Stomach (tissue), 9 donors: ENCODE data around the gene GPC6. TPM values are rescaled to one million over a fixed set of nuclear protein-coding genes. Genes with fewer than 3 reads are reported as not detected.
A peak's percentile ranks its signal among the peaks of the same experiment; 100 is the strongest.

Experiments
- DNase-seq, 2 donors: peaks; one replicate each; pipeline versions ENCODE4 v3.0.0 to v3.0.0-alpha.2; 2013 to 2019
- H3K27ac ChIP-seq, 5 donors: fragments of 200-600 bp in 4 of 5; sonication (generic) in 4 of 5; one replicate each; pipeline ENCODE4 v1.5.1; 2013 to 2019; ENCODE audit warnings: mild to moderate bottlenecking in 1 of 5, moderate library complexity in 1 of 5
- H3K27me3 ChIP-seq, 3 donors: fragments of 200-600 bp; sonication (generic); one replicate each; pipeline ENCODE4 v1.5.1; 2017 to 2019; ENCODE audit warnings: mixed run types in 1 of 3
- H3K36me3 ChIP-seq, 4 donors: fragments of 200-600 bp; sonication (generic); 1 replicate in 3 of 4; 2 replicates in 1 of 4; pipeline ENCODE4 v1.5.1; 2016 to 2019
- H3K4me1 ChIP-seq, 4 donors: fragments of 200-600 bp; sonication (generic); one replicate each; pipeline ENCODE4 v1.5.1; 2016 to 2019
- H3K4me3 ChIP-seq, 4 donors: fragments of 200-600 bp; sonication (generic) in 3 of 4; one replicate each; pipeline ENCODE4 v1.5.1; 2016 to 2019; ENCODE audit warnings: mild to moderate bottlenecking in 1 of 4
- H3K9me3 ChIP-seq, 4 donors: fragments of 200-600 bp; sonication (generic); one replicate each; pipeline ENCODE4 v1.5.1; 2016 to 2019
- EP300 ChIP-seq: sonication (generic); formaldehyde crosslinking; IDR thresholded peaks from one replicate; pipeline ENCODE4 v1.6.1; 2017; ENCODE audit warnings: antibody characterized with exemption
- POLR2A ChIP-seq, 4 donors: fragments of 450-650 bp; IDR thresholded peaks; one replicate each; pipeline ENCODE4 v1.6.1; 2016; ENCODE audit warnings: antibody characterized with exemption in 4 of 4, control low read depth in 2 of 4, mild to moderate bottlenecking in 1 of 4, moderate library complexity in 1 of 4
- POLR2AphosphoS5 ChIP-seq, 3 donors: sonication (generic); formaldehyde crosslinking; IDR thresholded peaks; one replicate each; pipeline ENCODE4 v1.6.1; 2016; ENCODE audit warnings: antibody characterized with exemption in 3 of 3
- WGBS, 5 donors: extraction: QIAGEN DNeasy Blood & Tissue Kit in 3 of 5; methylation state at CpG; one replicate each; pipeline versions ENCODE4 v1.1.5 to v1.1.7; 2013 to 2018; 5-methylcytosine and 5-hydroxymethylcytosine counted together
- intact Hi-C: fragments of 100-400 bp; cut with DNase I; formaldehyde crosslinking; loops from one replicate; pipeline ENCODE4 v1.15.1; 2023; ENCODE audit warnings: low total_unique reads
- polyA plus RNA-seq, 3 donors: library from polyadenylated mRNA; stranded (reverse); fragments of 200-250 nt; gene quantifications; one replicate each; pipeline ENCODE4 v1.2.3, GENCODE V29; 2013
- total RNA-seq, 5 donors: library from RNA; depleted of rRNA; stranded (reverse); fragments of >200 nt; gene quantifications; one replicate each; pipeline versions ENCODE4 v1.1.0 to v1.2.3, GENCODE V29; 2014 to 2016
- TF ChIP-seq, protein P1 (sequence below), 7 experiments: fragments of 450-650 bp in 4 of 7; fragments of 200-600 bp in 3 of 7; sonication (generic) in 3 of 7; IDR thresholded peaks; one replicate each; pipeline ENCODE4 v1.5.1; 2016 to 2019; ENCODE audit warnings: antibody characterized with exemption in 7 of 7, control low read depth in 2 of 7, mild to moderate bottlenecking in 1 of 7
- donor health status: healthy with polysubstance abuse.
- donor health status: Bipolar disorder and iron deficiency.
- donor health status: healthy.

The GPC6 gene
- total and polyA plus RNA-seq, 8 donors = 0.70 to 52.7 (median 5.6) TPM

DNA sequence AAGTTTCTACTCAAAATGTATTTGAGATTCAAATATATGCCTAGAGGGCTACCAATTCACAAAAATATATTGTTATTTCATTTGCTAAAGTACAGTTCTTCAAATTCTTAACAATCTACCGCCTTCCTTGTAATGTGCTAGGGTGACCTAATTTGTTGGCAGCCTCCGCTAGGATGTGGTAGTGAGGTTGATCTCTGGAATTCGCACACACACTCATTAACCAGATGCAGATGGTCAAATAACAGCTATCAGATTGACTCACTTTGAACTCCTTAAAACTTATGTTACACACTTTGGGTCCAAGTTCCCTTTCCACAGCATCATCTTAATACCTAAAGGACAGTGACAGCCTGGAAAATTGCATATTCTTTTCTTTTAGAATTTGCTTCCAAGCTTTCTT lies 885.6 kb downstream of the GPC6 start:
- Histone ChIP-seq H3K27me3 (no peaks in the 10 kb centered on the region), H3K27ac (no peak overlapping the region), H3K9me3 (peaks cover 0 to 5% (median 0%) of the 10 kb centered on the region in 4 donors), H3K4me3 (no peak overlapping the region), H3K36me3 (no peaks in the 10 kb centered on the region), H3K4me1 (no peaks in the 10 kb centered on the region)
- WGBS, 5 donors = 55 to 75% (median 63%) methylated on average over 3 of the region's 3 CpGs
- DNase-seq = peak in 1 of 2 donors; percentile 43
- intact Hi-C loops = no loop called here
- no peak for TF ChIP-seq POLR2AphosphoS5 (IDR thresholded peaks at IDR 0.05)
- no peak for TF ChIP-seq EP300
- TF ChIP-seq, protein P1, sequence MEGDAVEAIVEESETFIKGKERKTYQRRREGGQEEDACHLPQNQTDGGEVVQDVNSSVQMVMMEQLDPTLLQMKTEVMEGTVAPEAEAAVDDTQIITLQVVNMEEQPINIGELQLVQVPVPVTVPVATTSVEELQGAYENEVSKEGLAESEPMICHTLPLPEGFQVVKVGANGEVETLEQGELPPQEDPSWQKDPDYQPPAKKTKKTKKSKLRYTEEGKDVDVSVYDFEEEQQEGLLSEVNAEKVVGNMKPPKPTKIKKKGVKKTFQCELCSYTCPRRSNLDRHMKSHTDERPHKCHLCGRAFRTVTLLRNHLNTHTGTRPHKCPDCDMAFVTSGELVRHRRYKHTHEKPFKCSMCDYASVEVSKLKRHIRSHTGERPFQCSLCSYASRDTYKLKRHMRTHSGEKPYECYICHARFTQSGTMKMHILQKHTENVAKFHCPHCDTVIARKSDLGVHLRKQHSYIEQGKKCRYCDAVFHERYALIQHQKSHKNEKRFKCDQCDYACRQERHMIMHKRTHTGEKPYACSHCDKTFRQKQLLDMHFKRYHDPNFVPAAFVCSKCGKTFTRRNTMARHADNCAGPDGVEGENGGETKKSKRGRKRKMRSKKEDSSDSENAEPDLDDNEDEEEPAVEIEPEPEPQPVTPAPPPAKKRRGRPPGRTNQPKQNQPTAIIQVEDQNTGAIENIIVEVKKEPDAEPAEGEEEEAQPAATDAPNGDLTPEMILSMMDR (IDR thresholded peaks at IDR 0.05) = no peak
- no peak for TF ChIP-seq POLR2A (IDR thresholded peaks at IDR 0.05)

DNA sequence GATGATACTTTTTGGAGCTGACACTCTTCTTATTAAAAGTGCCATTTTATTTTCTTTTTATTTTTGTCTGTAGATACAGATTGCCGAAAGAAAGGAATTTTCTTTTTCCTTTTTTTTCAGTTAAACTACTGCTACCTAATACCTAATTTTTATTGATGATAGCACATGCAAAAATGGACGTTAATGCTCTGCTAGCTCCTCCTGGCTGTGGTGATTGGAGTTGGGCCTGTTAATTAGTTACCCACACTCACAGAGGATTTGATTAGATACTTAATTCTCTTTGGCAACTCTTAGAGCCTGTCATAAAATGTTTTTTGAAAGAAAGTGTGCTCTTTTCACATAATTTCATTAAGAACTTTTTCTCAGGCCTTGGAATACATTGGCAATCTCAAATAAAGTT lies 886.1 kb downstream of the GPC6 start:
- Histone ChIP-seq H3K27me3 (no peaks in the 10 kb centered on the region), H3K9me3 (peaks cover 0 to 4% (median 0%) of the 10 kb centered on the region in 4 donors), H3K4me1 (no peaks in the 10 kb centered on the region), H3K4me3 (no peak overlapping the region), H3K27ac (no peak overlapping the region), H3K36me3 (no peaks in the 10 kb centered on the region)
- intact Hi-C loops = no loop called here
- 55 to 77% (median 65%) methylated on average over 2 of the region's 2 CpGs for WGBS, 5 donors
- no peak for DNase-seq
- TF ChIP-seq POLR2A (IDR thresholded peaks at IDR 0.05) (no peak), POLR2AphosphoS5 (IDR thresholded peaks at IDR 0.05) (no peak), EP300 (no peak)
- TF ChIP-seq, protein P1 (IDR thresholded peaks at IDR 0.05) = no peak

DNA sequence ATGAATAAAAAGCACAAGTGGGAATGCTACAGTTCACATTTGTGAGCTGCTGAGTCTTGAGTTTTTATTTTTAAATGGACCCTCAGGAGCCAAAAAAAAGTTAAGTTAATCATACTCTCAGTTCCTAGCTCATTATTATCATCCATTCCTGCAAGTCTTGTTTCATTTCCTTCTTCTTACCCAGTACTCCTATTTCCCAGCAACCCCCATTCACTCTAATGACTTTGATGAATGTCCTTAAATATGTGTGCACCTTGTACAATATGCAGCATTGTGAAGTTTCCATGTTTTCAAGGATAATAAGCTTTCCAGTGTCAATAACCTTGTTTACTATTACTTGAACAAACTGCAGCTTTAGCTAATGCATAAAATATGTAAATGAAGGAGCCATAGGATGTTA lies 886.6 kb downstream of the GPC6 start:
- H3K27me3 ChIP-seq = no peaks in the 10 kb centered on the region
- intact Hi-C loops = no loop called here
- no peaks in the 10 kb centered on the region for H3K4me1 ChIP-seq
- no peak for DNase-seq
- H3K9me3 ChIP-seq = no peaks in the 10 kb centered on the region
- no peak overlapping the region for H3K27ac ChIP-seq
- no peak overlapping the region for H3K4me3 ChIP-seq
- H3K36me3 ChIP-seq = no peaks in the 10 kb centered on the region
- TF ChIP-seq POLR2A (IDR thresholded peaks at IDR 0.05) (no peak), POLR2AphosphoS5 (IDR thresholded peaks at IDR 0.05) (no peak), EP300 (no peak)
- TF ChIP-seq, protein P1 (IDR thresholded peaks at IDR 0.05) = no peak

DNA sequence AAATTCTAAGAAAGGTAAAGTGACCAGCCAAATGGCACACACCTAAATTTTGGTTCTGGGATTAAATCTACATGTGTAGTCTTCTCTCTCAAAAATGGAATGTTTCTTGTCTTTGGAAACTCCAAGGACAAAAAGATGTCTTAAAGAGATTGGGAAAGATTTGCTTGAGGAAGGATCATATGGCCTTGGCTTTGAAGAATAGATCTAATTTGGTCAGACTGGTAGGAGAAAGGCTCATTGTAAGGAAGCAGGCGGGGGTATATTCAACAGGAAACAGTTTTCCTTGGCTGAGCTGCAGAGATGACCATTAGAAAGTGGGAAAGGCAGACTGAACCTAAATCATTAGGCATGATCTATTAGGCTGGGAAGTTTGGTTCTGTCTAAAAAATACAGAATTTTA lies 887.6 kb downstream of the GPC6 start:
- intact Hi-C loops = no loop called here
- Histone ChIP-seq H3K4me1 (no peaks in the 10 kb centered on the region), H3K36me3 (no peaks in the 10 kb centered on the region), H3K4me3 (no peak overlapping the region), H3K27me3 (no peaks in the 10 kb centered on the region), H3K27ac (no peak overlapping the region), H3K9me3 (no peaks in the 10 kb centered on the region)
- 71 to 91% (median 91%) methylated on average over 1 of the region's 1 CpG for WGBS, 5 donors
- DNase-seq = no peak
- TF ChIP-seq, protein P1 (IDR thresholded peaks at IDR 0.05) = no peak
- TF ChIP-seq POLR2AphosphoS5 (IDR thresholded peaks at IDR 0.05) (no peak), EP300 (no peak), POLR2A (IDR thresholded peaks at IDR 0.05) (no peak)
